K562 (cell line): ENCODE data around the gene PPP4R4. TPM values are rescaled to one million over a fixed set of nuclear protein-coding genes. Genes with fewer than 3 reads are reported as not detected.
"Not testable (repeated sequence)": the region's sequence is repeated elsewhere in the genome, so short reads cannot be mapped to it uniquely, and the experiment has no call there.

Experiments used
- ATAC-seq: fragments of 200-7000 bp; cut with Tn5 transposase; 3 replicates; pipeline ENCODE4 v1.9.1; 2020; ENCODE audit warnings: moderate library complexity
- BruUV-seq: library from RNA; stranded (reverse); fragments of 400-500 nt; replicated peaks from 2 replicates; lab custom pipeline; 2021; lab: Mats Ljungman, UMichigan
- CTCF ChIA-PET: fragments of 300-600 bp; formaldehyde crosslinking; extraction: SDS; loops from one replicate; lab custom pipeline; 2021; ENCODE audit warnings: low intra/inter-chr PET ratio; lab: Yijun Ruan, JAX
- POLR2A ChIA-PET: fragments of 300-600, 350-650 bp; sonication (Branson Sonifier 250); formaldehyde crosslinking; extraction: SDS; loops from one replicate; lab custom pipeline; 2021; ENCODE audit warnings: antibody characterized with exemption, inconsistent platforms; lab: Yijun Ruan, JAX
- DNase-seq, 4 experiments: peaks; one replicate each; pipeline versions ENCODE4 v3.0.0 to v3.0.0-alpha.2; 2011 to 2018; ENCODE audit warnings: low spot score in 3 of 4, mixed read lengths in 3 of 4; ENCODE audit errors: extremely low read depth in 1 of 4
- FAIRE-seq: peaks from 2 replicates; lab custom pipeline; 2011; peaks lifted over from hg19 to GRCh38; lab: Jason Lieb, UNC
- H2AFZ ChIP-seq: 2 replicates; pipeline ENCODE4 v1.6.0; 2011; ENCODE audit warnings: low read depth, low read length, control low read depth, inconsistent platforms
- H3K27ac ChIP-seq: fragments of 200-600 bp; 3 replicates; pipeline ENCODE4 v1.8.0; 2011; ENCODE audit warnings: low read depth, mild to moderate bottlenecking, control low read depth, inconsistent platforms, low read length, moderate library complexity, mixed read lengths; ENCODE audit errors: extremely low read depth
- H3K27me3 ChIP-seq, 2 experiments: fragments of 300-600 bp in 1 of 2; 2 replicates in 1 of 2; 3 replicates in 1 of 2; pipeline versions ENCODE4 v1.6.0 to v1.8.0; 2011; ENCODE audit warnings: inconsistent platforms in 2 of 2, low read length in 2 of 2, mild to moderate bottlenecking in 1 of 2, mixed read lengths in 1 of 2, moderate library complexity in 1 of 2; ENCODE audit not compliant: control insufficient read depth in 2 of 2, insufficient read depth in 2 of 2
- H3K36me3 ChIP-seq: fragments of 300-600 bp; 3 replicates; pipeline ENCODE4 v1.8.0; 2011; ENCODE audit warnings: mild to moderate bottlenecking, low read length, inconsistent platforms; ENCODE audit not compliant: control insufficient read depth, insufficient read depth
- H3K4me1 ChIP-seq, 2 experiments: fragments of 200-600 bp in 1 of 2; replicated peaks in 1 of 2; 2 replicates in 1 of 2; 3 replicates in 1 of 2; pipeline versions ENCODE4 v1.5.1 to v1.8.0; 2011; ENCODE audit warnings: inconsistent platforms in 2 of 2, low read length in 2 of 2, mild to moderate bottlenecking in 1 of 2, mixed read lengths in 1 of 2, moderate library complexity in 1 of 2; ENCODE audit not compliant: control insufficient read depth in 2 of 2, insufficient read depth in 2 of 2
- H3K4me2 ChIP-seq: 2 replicates; pipeline ENCODE4 v1.6.1; 2011; ENCODE audit warnings: low read length, control low read depth, inconsistent platforms, mixed read lengths; ENCODE audit not compliant: insufficient read depth
- H3K4me3 ChIP-seq: fragments of 200-600 bp; sonication (generic), shearing (Covaris generic); 2 replicates; pipeline ENCODE4 v1.5.1; 2016; ENCODE audit warnings: control low read depth, inconsistent platforms
- H3K79me2 ChIP-seq: fragments of 200-600 bp; 3 replicates; pipeline ENCODE4 v1.8.0; 2011; ENCODE audit warnings: low read length, inconsistent platforms; ENCODE audit not compliant: control insufficient read depth, insufficient read depth
- H3K9ac ChIP-seq, 2 experiments: 2 replicates each; pipeline versions ENCODE4 v1.6.0 to v1.6.1; 2011; ENCODE audit warnings: low read depth in 2 of 2, low read length in 2 of 2, control low read depth in 1 of 2, inconsistent platforms in 1 of 2, mild to moderate bottlenecking in 1 of 2, mixed read lengths in 1 of 2; ENCODE audit not compliant: insufficient read depth in 1 of 2
- H3K9me1 ChIP-seq: one replicate; pipeline ENCODE4 v1.6.0; 2011; ENCODE audit warnings: inconsistent platforms, mild to moderate bottlenecking, low read length, moderate library complexity; ENCODE audit not compliant: control insufficient read depth, insufficient read depth
- H3K9me3 ChIP-seq: replicated peaks from 2 replicates; pipeline ENCODE4 v1.5.1; 2011; ENCODE audit warnings: low read depth, low read length, inconsistent platforms; ENCODE audit not compliant: control insufficient read depth, insufficient read depth
- H4K20me1 ChIP-seq: replicated peaks from 2 replicates; pipeline ENCODE4 v1.6.1; 2011; ENCODE audit warnings: low read length, inconsistent platforms, mixed read lengths; ENCODE audit not compliant: control insufficient read depth, insufficient read depth
- CHD2 ChIP-seq: IDR thresholded peaks from 2 replicates; pipeline ENCODE4 v1.6.1; 2011; ENCODE audit warnings: low read depth, low read length
- CREB3L1 ChIP-seq: fragments of 450-650 bp; IDR thresholded peaks from 2 replicates; pipeline ENCODE4 v1.6.1; 2014; ENCODE audit warnings: low read depth, mild to moderate bottlenecking, moderate library complexity, borderline replicate concordance
- ETV5 ChIP-seq: sonication (generic); formaldehyde crosslinking; IDR thresholded peaks from 2 replicates; pipeline ENCODE4 v1.4.0; 2020; ENCODE audit warnings: low read depth, mild to moderate bottlenecking, missing genetic modification reagents
- FOXA1 ChIP-seq: fragments of 450-650 bp; IDR thresholded peaks from 2 replicates; pipeline ENCODE4 v1.6.1; 2016; ENCODE audit warnings: mild to moderate bottlenecking, borderline replicate concordance
- FOXJ2 ChIP-seq: fragments of 200-800 bp; sonication (Bioruptor generic); IDR thresholded peaks from 2 replicates; pipeline ENCODE4 v1.6.1; 2016; ENCODE audit warnings: missing genetic modification characterization, missing compliant biosample characterization
- IRF9 ChIP-seq: fragments of 450-650 bp; IDR thresholded peaks from 2 replicates; pipeline ENCODE4 v1.6.1; 2016; ENCODE audit warnings: missing biosample characterization, missing genetic modification characterization
- RBM25 ChIP-seq: fragments of 200-400 bp; formaldehyde crosslinking; IDR thresholded peaks from 2 replicates; pipeline ENCODE4 v1.6.1; 2018; ENCODE audit warnings: low read length, low read depth, moderate library complexity; ENCODE audit not compliant: severe bottlenecking
- RFX5 ChIP-seq: IDR thresholded peaks from 2 replicates; pipeline ENCODE4 v1.6.1; 2011; ENCODE audit warnings: low read depth, mild to moderate bottlenecking, improper control_type of control experiment, low read length
- ZBTB17 ChIP-seq: fragments of 450-650 bp; formaldehyde crosslinking; IDR thresholded peaks from 2 replicates; pipeline ENCODE4 v1.4.0; 2020; ENCODE audit warnings: mild to moderate bottlenecking
- ZNF280A ChIP-seq: fragments of 450-650 bp; IDR thresholded peaks from 2 replicates; pipeline ENCODE4 v1.6.1; 2018; ENCODE audit warnings: mild to moderate bottlenecking, low read depth; ENCODE audit not compliant: partially characterized antibody
- ZNF717 ChIP-seq: fragments of 250-450 bp; sonication (Bioruptor Pico); IDR thresholded peaks from 2 replicates; pipeline ENCODE4 v1.5.0; 2021
- WGBS: fragments of 100-300 bp; shearing (Covaris generic); methylation state at CpG from one replicate; pipeline ENCODE4 v1.1.6; 2016; ENCODE audit warnings: low coverage, mixed read lengths; ENCODE audit not compliant: insufficient coverage; ENCODE audit errors: missing lambda C conversion rate; 5-methylcytosine and 5-hydroxymethylcytosine counted together
- in situ Hi-C: fragments of 300-500 bp; cut with MboI; formaldehyde crosslinking; loops from 4 replicates; pipeline ENCODE4 v1.15.0; 2018; ENCODE audit warnings: inconsistent platforms, mixed read lengths
- intact Hi-C: fragments of 100-400 bp; cut with micrococcal nuclease; formaldehyde crosslinking; loops from 2 replicates; pipeline ENCODE4 v1.14.2; 2022
- polyA plus RNA-seq, 8 experiments: library from polyadenylated mRNA; depleted of rRNA in 4 of 8; stranded (reverse) in 5 of 8; unstranded in 3 of 8; fragments of >200 nt; fragmentation: Nextera tagmentation in 2 of 8; fragmentation: Illumina TruSeq in 1 of 8; extraction: Ambion mirVana in 2 of 8; extraction: Trizol in 1 of 8; gene quantifications; 2 replicates each; pipeline versions ENCODE4 v1.2.1 to v1.2.3, GENCODE V29; 2011 to 2014; ENCODE audit warnings: inconsistent platforms in 1 of 8, missing spikeins in 1 of 8
- total RNA-seq, 7 experiments: library from RNA; depleted of rRNA in 6 of 7; stranded (reverse); fragments of >200 nt in 6 of 7; fragmentation: Illumina TruSeq in 2 of 7; extraction: Trizol in 2 of 7; gene quantifications; 2 replicates each; pipeline versions ENCODE4 v1.2.1 to v1.2.3, GENCODE V29; 2011 to 2021; ENCODE audit warnings: low replicate concordance in 1 of 7

Gene PPP4R4
- total and polyA plus RNA-seq, 9 of the 15 experiments (the other 6 are each of a cell fraction or from before 2014, with no cell fraction given) = 0.11 to 0.26 TPM; not detected in 7

- H3K79me2 ChIP-seq, H3K27ac ChIP-seq, H4K20me1 ChIP-seq, intact Hi-C loops, H3K4me3 ChIP-seq, CTCF ChIA-PET, ATAC-seq, H3K4me2 ChIP-seq, H3K36me3 ChIP-seq, H2AFZ ChIP-seq, FAIRE-seq, H3K9me1 ChIP-seq, H3K9me3 ChIP-seq, BruUV-seq, H3K9ac ChIP-seq, in situ Hi-C loops, H3K4me1 ChIP-seq, DNase-seq, H3K27me3 ChIP-seq, POLR2A ChIA-PET: not testable (repeated sequence)
- peak; percentile 59; the same call in 1 of the 2 replicates for TF ChIP-seq CHD2
- 0% methylated on average over 7 of the region's 7 CpGs for WGBS
Measured at GRCh38 chr14:94268582-94268981, 94.5 kb downstream of the PPP4R4 start.

GRCh38 chr14:94269156-94269555, 95.0 kb downstream of the PPP4R4 start:
- H3K27ac ChIP-seq = no peak overlapping the region
- BruUV-seq = no TSS peak
- no peaks in the 10 kb centered on the region for H3K9me1 ChIP-seq
- DNase-seq = no peak
- no peaks in the 10 kb centered on the region for H3K9me3 ChIP-seq
- H3K36me3 ChIP-seq = no peaks in the 10 kb centered on the region
- no peak overlapping the region for H3K4me3 ChIP-seq
- POLR2A ChIA-PET = interaction anchor here (0.7 kb wide), 1 partner anchor 8 kb away, joined by 3 read pairs; no protein-coding TSS in a partner anchor
- 0% methylated on average over 3 of the region's 10 CpGs for WGBS
- CTCF ChIA-PET = no interaction called here
- intact Hi-C loops (no loop called here), in situ Hi-C loops (no loop called here)
- H3K79me2 ChIP-seq = no peaks in the 10 kb centered on the region
- no peaks in the 10 kb centered on the region for H3K27me3 ChIP-seq
- no peak overlapping the region for H3K9ac ChIP-seq
- no peak overlapping the region for H3K4me2 ChIP-seq
- no peaks in the 10 kb centered on the region for H4K20me1 ChIP-seq
- no peaks in the 10 kb centered on the region for H3K4me1 ChIP-seq
- ATAC-seq = no peak
- no peak for FAIRE-seq
- no peak overlapping the region for H2AFZ ChIP-seq
- TF ChIP-seq ETV5 (CRISPR knock-in tag) (no peak), FOXA1 (no peak), IRF9 (tag) (no peak), RBM25 (no peak), ZNF280A (no peak), ZNF717 (CRISPR knock-in tag) (no peak), CREB3L1 (no peak), ZBTB17 (CRISPR knock-in tag) (no peak), FOXJ2 (no peak), RFX5 (no peak)
